Measurements from ENCODE around the gene DEDD. TPM values are rescaled to one million over a fixed set of nuclear protein-coding genes. Genes with fewer than 3 reads are reported as not detected.

The DEDD gene
- total and polyA plus RNA-seq, 7 experiments from 2014 or later = 34.0 to 48.7 (median 36.0) TPM

GRCh38 chr1:161100556-161100955, 31.9 kb downstream of the DEDD start:
- Mint-ChIP-seq H3K27me3 (peaks cover 0 to 5% (median 0%) of the 10 kb centered on the region in 5 donors), H3K36me3 (peaks cover 0 to 13% (median 5%) of the 10 kb centered on the region in 5 donors), H3K4me3 (no peak overlapping the region), H3K9me3 (peaks cover 0 to 10% (median 0%) of the 10 kb centered on the region in 11 donors), H3K27ac (no peak overlapping the region), H3K4me1 (peaks cover 21 to 40% (median 31%) of the 10 kb centered on the region in 7 donors)
- H3K9me3 ChIP-seq (ENCODE audit: control insufficient read depth in 2 of 3, low read length in 3 of 3) = no peaks in the 10 kb centered on the region
- peaks cover 9 to 11% of the 10 kb centered on the region in 2 donors for H3K4me1 ChIP-seq (ENCODE audit: control insufficient read depth in 2 of 2, insufficient read depth in 2 of 2, low read length in 2 of 2)
- H3K4me3 ChIP-seq (ENCODE audit: low read length) = no peak overlapping the region
- ATAC-seq = no peak
- no peaks in the 10 kb centered on the region for H3K27me3 ChIP-seq (ENCODE audit: control insufficient read depth in 2 of 2, insufficient read depth in 2 of 2, low read length in 2 of 2)
- intact Hi-C loops (cut with micrococcal nuclease) = no loop called here
- ChIA-PET POLR2A (interaction anchor here (0.7 to 7.4 kb wide), 4 partner anchors 11 to 58 kb away, joined by 3 to 106 read pairs (median 37); partner anchors contain the start of genes ARHGAP30, TSTD1 and USF1), CTCF (interaction anchor here (0.8 to 7.4 kb wide), 5 partner anchors 30 to 104 kb away, joined by 3 to 123 read pairs (median 74); partner anchors contain the start of genes ARHGAP30 and TSTD1)
- DNase-seq = no peak
- H3K36me3 ChIP-seq (ENCODE audit: control insufficient read depth in 2 of 3, insufficient read depth in 3 of 3, low read length in 3 of 3) = peaks cover 0 to 25% (median 7%) of the 10 kb centered on the region in 3 experiments
- H3K27ac ChIP-seq (ENCODE audit: low read depth, low read length) = no peak overlapping the region

- peaks cover 0 to 10% (median 0%) of the 10 kb centered on the region in 11 donors for H3K9me3 Mint-ChIP-seq
- no peak for ATAC-seq
These were observed 33.2 kb downstream of the DEDD start for GRCh38 chr1:161099090-161099802.

GRCh38 chr1:161098210-161099068, 34.0 kb downstream of the DEDD start, which contains the start of gene KLHDC9:
TSS of gene KLHDC9 (plus strand) at chr1:161098361. CDS start at chr1:161098536, 175 bp downstream.
- Mint-ChIP-seq H3K9me3 (peaks cover 0 to 10% (median 0%) of the 10 kb centered on the region in 11 donors), H3K36me3 (peaks cover 0 to 13% (median 5%) of the 10 kb centered on the region in 5 donors), H3K4me1 (peaks cover 18 to 40% (median 23%) of the 10 kb centered on the region in 7 donors), H3K27ac (peak within 1 kb of the TSS; percentile 87 to 100 (median 96)), H3K27me3 (peaks cover 0 to 12% (median 0%) of the 10 kb centered on the region in 5 donors), H3K4me3 (peak within 1 kb of the TSS; percentile 81 to 94 (median 90))
- intact Hi-C loops (cut with micrococcal nuclease) = loop anchor here in 1 of 2 donors (1.0 to 2.0 kb wide), 3 partner anchors 20 to 262 kb away; partner anchors contain the start of genes NIT1 and PFDN2
- H3K27ac ChIP-seq (ENCODE audit: low read depth, low read length) = peak within 1 kb of the TSS; percentile 47
- H3K4me3 ChIP-seq (ENCODE audit: low read length) = peak within 1 kb of the TSS; percentile 81
- peaks cover 0 to 25% (median 7%) of the 10 kb centered on the region in 3 experiments for H3K36me3 ChIP-seq (ENCODE audit: control insufficient read depth in 2 of 3, insufficient read depth in 3 of 3, low read length in 3 of 3)
- DNase-seq (peak; percentile 29 to 68 (median 42)), ATAC-seq (peak; percentile 57)
- peaks cover 9 to 11% of the 10 kb centered on the region in 2 donors for H3K4me1 ChIP-seq (ENCODE audit: control insufficient read depth in 2 of 2, insufficient read depth in 2 of 2, low read length in 2 of 2)
- no peaks in the 10 kb centered on the region for H3K27me3 ChIP-seq (ENCODE audit: control insufficient read depth in 2 of 2, insufficient read depth in 2 of 2, low read length in 2 of 2)
- H3K9me3 ChIP-seq (ENCODE audit: control insufficient read depth in 2 of 3, low read length in 3 of 3) = no peaks in the 10 kb centered on the region
- POLR2A ChIA-PET = interaction anchor here (0.5 to 7.4 kb wide), 19 partner anchors 13 to 431 kb away, joined by 3 to 106 read pairs (median 4); partner anchors contain the start of genes ARHGAP30, F11R, NIT1 and PFDN2
- CTCF ChIA-PET = interaction anchor here (0.6 to 7.4 kb wide), 21 partner anchors 10 to 261 kb away, joined by 3 to 123 read pairs (median 5); partner anchors contain the start of genes ARHGAP30, F11R, TSTD1 and USF1

More at GRCh38 chr1:161099090-161099802, 33.2 kb downstream of the DEDD start:
- Mint-ChIP-seq H3K27me3 (peaks cover 0 to 12% (median 0%) of the 10 kb centered on the region in 5 donors), H3K27ac (peak overlapping the region; percentile 1 to 85 (median 69)), H3K4me3 (peak overlapping the region; percentile 58 to 81 (median 70)), H3K4me1 (peaks cover 19 to 43% (median 26%) of the 10 kb centered on the region in 7 donors), H3K36me3 (peaks cover 0 to 13% (median 5%) of the 10 kb centered on the region in 5 donors)
- CTCF ChIA-PET = interaction anchor here (0.6 to 7.4 kb wide), 9 partner anchors 13 to 173 kb away, joined by 3 to 123 read pairs (median 6); partner anchors contain the start of genes ARHGAP30, TSTD1 and USF1
- DNase-seq = no peak
- peaks cover 0 to 25% (median 7%) of the 10 kb centered on the region in 3 experiments for H3K36me3 ChIP-seq (ENCODE audit: control insufficient read depth in 2 of 3, insufficient read depth in 3 of 3, low read length in 3 of 3)
- no peak overlapping the region for H3K27ac ChIP-seq (ENCODE audit: low read depth, low read length)
- POLR2A ChIA-PET = interaction anchor here (0.5 to 7.4 kb wide), 6 partner anchors 14 to 432 kb away, joined by 3 to 106 read pairs (median 6); partner anchors contain the start of genes ARHGAP30, TSTD1 and USF1
- H3K4me3 ChIP-seq (ENCODE audit: low read length) = no peak overlapping the region
- intact Hi-C loops (cut with micrococcal nuclease) = loop anchor here in 1 of 2 donors (2.0 kb wide), 2 partner anchors 20 to 262 kb away; partner anchors contain the start of genes NIT1 and PFDN2
- H3K9me3 ChIP-seq (ENCODE audit: control insufficient read depth in 2 of 3, low read length in 3 of 3) = no peaks in the 10 kb centered on the region
- peaks cover 9 to 11% of the 10 kb centered on the region in 2 donors for H3K4me1 ChIP-seq (ENCODE audit: control insufficient read depth in 2 of 2, insufficient read depth in 2 of 2, low read length in 2 of 2)
- no peaks in the 10 kb centered on the region for H3K27me3 ChIP-seq (ENCODE audit: control insufficient read depth in 2 of 2, insufficient read depth in 2 of 2, low read length in 2 of 2)

GRCh38 chr1:161096530-161096929, 35.9 kb downstream of the DEDD start:
- no peaks in the 10 kb centered on the region for H3K27me3 ChIP-seq (ENCODE audit: control insufficient read depth in 2 of 2, insufficient read depth in 2 of 2, low read length in 2 of 2)
- ATAC-seq (no peak), DNase-seq (no peak)
- Mint-ChIP-seq H3K4me3 (peak overlapping the region in 3 of 10 donors; percentile 30 to 92 (median 81)), H3K9me3 (peaks cover 0 to 10% (median 0%) of the 10 kb centered on the region in 11 donors), H3K36me3 (peaks cover 0 to 8% (median 2%) of the 10 kb centered on the region in 5 donors), H3K27ac (peak overlapping the region in 7 of 9 donors; percentile 88 to 100 (median 96)), H3K4me1 (peaks cover 18 to 58% (median 26%) of the 10 kb centered on the region in 7 donors), H3K27me3 (peaks cover 0 to 12% (median 0%) of the 10 kb centered on the region in 5 donors)
- no peak overlapping the region for H3K4me3 ChIP-seq (ENCODE audit: low read length)
- H3K4me1 ChIP-seq (ENCODE audit: control insufficient read depth in 2 of 2, insufficient read depth in 2 of 2, low read length in 2 of 2) = peaks cover 9 to 11% of the 10 kb centered on the region in 2 donors
- CTCF ChIA-PET = interaction anchor here (1.5 to 7.4 kb wide), 11 partner anchors 10 to 109 kb away, joined by 3 to 123 read pairs (median 8); partner anchors contain the start of genes ARHGAP30, F11R, TSTD1 and USF1
- POLR2A ChIA-PET = interaction anchor here (0.5 to 7.4 kb wide), 15 partner anchors 8 to 668 kb away, joined by 3 to 106 read pairs (median 4); partner anchors contain the start of genes ARHGAP30, DEDD, F11R and TSTD1
- H3K36me3 ChIP-seq (ENCODE audit: control insufficient read depth in 2 of 3, insufficient read depth in 3 of 3, low read length in 3 of 3) = peaks cover 0 to 16% (median 4%) of the 10 kb centered on the region in 3 experiments
- no peak overlapping the region for H3K27ac ChIP-seq (ENCODE audit: low read depth, low read length)
- no peaks in the 10 kb centered on the region for H3K9me3 ChIP-seq (ENCODE audit: control insufficient read depth in 2 of 3, low read length in 3 of 3)
- intact Hi-C loops (cut with micrococcal nuclease) = loop anchor here in 1 of 2 donors (2.0 kb wide), 2 partner anchors 22 to 36 kb away; partner anchors contain the start of genes DEDD, NIT1 and PFDN2

GRCh38 chr1:161096015-161096414, 36.5 kb downstream of the DEDD start:
- ChIA-PET CTCF (interaction anchor here (1.5 to 7.4 kb wide), 7 partner anchors 10 to 98 kb away, joined by 3 to 120 read pairs (median 20); partner anchors contain the start of genes ARHGAP30, TSTD1 and USF1), POLR2A (interaction anchor here (0.8 to 7.4 kb wide), 5 partner anchors 8 to 58 kb away, joined by 3 to 106 read pairs (median 10); partner anchors contain the start of genes ARHGAP30, TSTD1, UFC1 and USF1)
- Histone ChIP-seq H3K27ac (ENCODE audit: low read depth, low read length) (no peak overlapping the region), H3K4me1 (ENCODE audit: control insufficient read depth in 2 of 2, insufficient read depth in 2 of 2, low read length in 2 of 2) (peaks cover 9 to 11% of the 10 kb centered on the region in 2 donors), H3K27me3 (ENCODE audit: control insufficient read depth in 2 of 2, insufficient read depth in 2 of 2, low read length in 2 of 2) (no peaks in the 10 kb centered on the region), H3K9me3 (ENCODE audit: control insufficient read depth in 2 of 3, low read length in 3 of 3) (no peaks in the 10 kb centered on the region), H3K4me3 (ENCODE audit: low read length) (no peak overlapping the region), H3K36me3 (ENCODE audit: control insufficient read depth in 2 of 3, insufficient read depth in 3 of 3, low read length in 3 of 3) (peaks cover 0 to 15% (median 0%) of the 10 kb centered on the region in 3 experiments)
- Mint-ChIP-seq H3K4me1 (peaks cover 18 to 60% (median 26%) of the 10 kb centered on the region in 7 donors), H3K36me3 (peaks cover 0 to 8% (median 2%) of the 10 kb centered on the region in 5 donors), H3K4me3 (no peak overlapping the region), H3K9me3 (peaks cover 0 to 10% (median 0%) of the 10 kb centered on the region in 11 donors), H3K27ac (peak overlapping the region in 3 of 9 donors; percentile 59 to 99 (median 95)), H3K27me3 (peaks cover 0 to 12% (median 0%) of the 10 kb centered on the region in 5 donors)
- DNase-seq (no peak), ATAC-seq (no peak)
- intact Hi-C loops (cut with micrococcal nuclease) = loop anchor here in 1 of 2 donors (2.0 kb wide), 2 partner anchors 23 to 37 kb away; partner anchors contain the start of genes DEDD, NIT1 and PFDN2

Data from naive thymus-derived CD4-positive, alpha-beta T cell (primary cell).